T-helper 2 cell treated with Interferon-gamma antibody and Interleukin-4, amounts not matched to agents 5 μg/mL and 100 μg/mL, for 36 hours (primary cell): ENCODE data around the gene IL4.
"Not testable (repeated sequence)": the region's sequence is repeated elsewhere in the genome, so short reads cannot be mapped to it uniquely, and the experiment has no call there.

Experiments used
- DNase-seq: peaks from one replicate; pipeline ENCODE4 v3.0.0; 2021; ENCODE audit warnings: low spot score
- H3K27ac Mint-ChIP-seq: one replicate; pipeline ENCODE4 v1.8.0; 2021; ENCODE audit warnings: mild to moderate bottlenecking, mixed read lengths
- H3K27me3 Mint-ChIP-seq: one replicate; pipeline ENCODE4 v1.8.0; 2021; ENCODE audit warnings: low read depth, mixed read lengths
- H3K36me3 Mint-ChIP-seq: one replicate; pipeline ENCODE4 v1.8.0; 2021; ENCODE audit warnings: low read depth, mixed read lengths
- H3K4me1 Mint-ChIP-seq: one replicate; pipeline ENCODE4 v1.8.0; 2021; ENCODE audit warnings: low read depth, mixed read lengths
- H3K4me3 Mint-ChIP-seq: one replicate; pipeline ENCODE4 v1.8.0; 2022; ENCODE audit warnings: mild to moderate bottlenecking, moderate library complexity, mixed read lengths
- H3K9me3 Mint-ChIP-seq: one replicate; pipeline ENCODE4 v1.8.0; 2021; ENCODE audit warnings: mixed read lengths

IL4 gene

GRCh38 chr5:132673939-132674630 lies at the start of gene IL4:
TSS of gene IL4 (plus strand) at chr5:132673989. CDS start at chr5:132674051, 62 bp downstream.
- Mint-ChIP-seq H3K4me3 (peak within 1 kb of the TSS; percentile 74), H3K27me3 (no peaks in the 10 kb centered on the region), H3K4me1 (peaks cover 39% of the 10 kb centered on the region), H3K27ac (peak within 1 kb of the TSS; percentile 94), H3K9me3 (peaks cover 4% of the 10 kb centered on the region), H3K36me3 (peaks cover 2% of the 10 kb centered on the region)
- DNase-seq, result no peak

- Mint-ChIP-seq H3K36me3 (peaks cover 61% of the 10 kb centered on the region), H3K4me1 (peaks cover 46% of the 10 kb centered on the region)
Measured at GRCh38 chr5:132627470-132627869, 46.3 kb upstream of the IL4 start.

GRCh38 chr5:132628814-132629213 lies 45.0 kb upstream of the IL4 start:
- H3K36me3 Mint-ChIP-seq, result peaks cover 54% of the 10 kb centered on the region

More at GRCh38 chr5:132627470-132627869, 46.3 kb upstream of the IL4 start:
- no peaks in the 10 kb centered on the region for H3K9me3 Mint-ChIP-seq
- no peak overlapping the region for H3K4me3 Mint-ChIP-seq
- DNase-seq, result no peak
- H3K27me3 Mint-ChIP-seq, result no peaks in the 10 kb centered on the region
- H3K27ac Mint-ChIP-seq, result peak overlapping the region; percentile 52

DNA sequence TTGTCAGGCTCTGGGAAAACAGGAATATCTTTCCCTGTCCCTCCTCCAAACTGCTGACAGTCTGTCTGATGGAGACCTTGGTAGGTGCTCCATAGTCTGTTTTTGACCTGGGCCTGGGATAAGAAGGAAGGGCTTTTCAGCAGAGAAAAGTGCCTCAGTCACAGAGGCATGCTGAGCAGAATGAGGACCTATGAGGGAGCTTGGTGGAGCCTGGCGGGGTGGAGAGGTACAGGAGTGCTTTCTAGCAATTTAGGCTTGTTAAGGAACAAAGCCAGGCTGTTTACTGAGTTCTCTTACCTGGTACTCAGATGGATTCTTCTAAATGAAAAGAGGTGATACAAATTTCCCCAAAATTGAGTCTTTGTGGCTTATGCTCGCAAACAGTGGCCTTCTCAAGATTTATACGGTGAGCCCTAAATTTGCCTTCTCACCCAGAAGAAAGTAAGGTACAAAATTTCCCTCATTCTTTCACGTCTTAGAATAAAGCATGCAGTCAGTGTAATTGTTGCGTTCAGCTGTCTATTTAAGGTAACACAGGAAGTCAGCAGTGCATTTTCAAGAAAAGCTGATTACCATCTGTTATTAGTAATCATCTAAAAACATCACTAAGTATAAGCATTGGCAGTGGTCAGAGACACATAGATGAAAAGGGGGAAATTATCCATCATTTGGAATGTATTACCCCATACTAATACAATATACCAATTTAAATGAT lies 44.4 kb upstream of the IL4 start:
- Mint-ChIP-seq H3K27me3 (no peaks in the 10 kb centered on the region), H3K27ac (peak overlapping the region; percentile 92), H3K4me1 (peaks cover 42% of the 10 kb centered on the region), H3K4me3 (peak overlapping the region; percentile 62), H3K36me3 (peaks cover 56% of the 10 kb centered on the region), H3K9me3 (no peaks in the 10 kb centered on the region)
- no peak for DNase-seq

More at GRCh38 chr5:132628814-132629213, 45.0 kb upstream of the IL4 start:
- no peaks in the 10 kb centered on the region for H3K9me3 Mint-ChIP-seq
- H3K27me3 Mint-ChIP-seq, result no peaks in the 10 kb centered on the region
- peaks cover 40% of the 10 kb centered on the region for H3K4me1 Mint-ChIP-seq
- H3K27ac Mint-ChIP-seq, result peak overlapping the region; percentile 92
- DNase-seq, result no peak
- peak overlapping the region; percentile 62 for H3K4me3 Mint-ChIP-seq

GRCh38 chr5:132633587-132633986 lies 40.2 kb upstream of the IL4 start:
- Mint-ChIP-seq H3K36me3 (peaks cover 76% of the 10 kb centered on the region), H3K4me1 (peaks cover 63% of the 10 kb centered on the region)
- H3K9me3 Mint-ChIP-seq, result not testable (repeated sequence)

DNA sequence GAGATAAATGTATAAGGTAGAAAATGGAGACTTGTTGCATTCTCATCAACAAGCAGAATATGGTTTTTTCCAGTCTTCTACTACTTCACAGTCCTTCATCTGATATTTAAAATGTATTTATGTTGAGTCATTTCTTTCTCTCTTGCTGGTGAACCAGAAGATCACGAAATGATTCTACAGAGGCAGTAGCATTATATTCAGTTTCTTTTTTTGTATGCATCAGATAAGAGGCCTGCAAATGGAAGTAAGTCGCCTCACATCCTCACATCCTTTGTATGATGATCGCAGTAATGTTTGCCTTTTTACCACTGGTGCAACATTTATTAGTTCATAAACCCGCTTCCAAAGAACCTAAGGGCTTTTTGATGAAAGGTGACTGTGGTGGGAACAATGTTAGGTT lies 37.9 kb upstream of the IL4 start:
- peak overlapping the region; percentile 72 for H3K4me3 Mint-ChIP-seq
- peak; percentile 61 for DNase-seq
- H3K36me3 Mint-ChIP-seq, result peaks cover 74% of the 10 kb centered on the region
- no peaks in the 10 kb centered on the region for H3K27me3 Mint-ChIP-seq
- H3K4me1 Mint-ChIP-seq, result peaks cover 63% of the 10 kb centered on the region
- no peaks in the 10 kb centered on the region for H3K9me3 Mint-ChIP-seq
- peak overlapping the region; percentile 89 for H3K27ac Mint-ChIP-seq

More at GRCh38 chr5:132633587-132633986, 40.2 kb upstream of the IL4 start:
- not testable (repeated sequence) for H3K27me3 Mint-ChIP-seq, H3K4me3 Mint-ChIP-seq, DNase-seq, H3K27ac Mint-ChIP-seq

- Mint-ChIP-seq H3K9me3 (no peaks in the 10 kb centered on the region), H3K4me1 (peaks cover 69% of the 10 kb centered on the region), H3K36me3 (peaks cover 75% of the 10 kb centered on the region), H3K27ac (peak overlapping the region; percentile 84), H3K4me3 (peak overlapping the region; percentile 64), H3K27me3 (no peaks in the 10 kb centered on the region)
- DNase-seq, result no peak
Measured at GRCh38 chr5:132637241-132637640, 36.5 kb upstream of the IL4 start.

DNA sequence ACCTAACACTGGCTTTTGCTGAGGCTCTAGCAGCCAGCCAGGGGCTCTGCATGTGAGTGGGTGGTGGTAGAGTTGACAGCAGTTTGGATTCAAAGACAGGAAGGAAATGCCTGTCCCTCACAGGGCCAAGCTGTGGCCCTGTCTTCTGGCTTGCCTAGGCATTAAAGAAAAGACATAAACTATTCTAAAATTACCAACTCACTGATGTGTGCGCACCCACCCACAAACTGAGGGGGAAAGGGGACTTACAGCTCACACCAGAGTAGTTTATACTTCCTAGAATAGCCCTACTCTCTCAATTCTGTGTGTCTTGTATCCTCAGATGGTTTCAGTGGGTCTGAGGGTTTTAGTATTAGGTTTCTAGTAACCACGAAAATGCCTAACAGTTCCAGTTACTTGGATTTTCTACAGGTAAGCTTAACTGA lies 34.1 kb upstream of the IL4 start:
- DNase-seq, result peak; percentile 52
- Mint-ChIP-seq H3K36me3 (peaks cover 77% of the 10 kb centered on the region), H3K27me3 (no peaks in the 10 kb centered on the region), H3K9me3 (no peaks in the 10 kb centered on the region), H3K4me1 (peaks cover 74% of the 10 kb centered on the region), H3K4me3 (peak overlapping the region; percentile 11), H3K27ac (peak overlapping the region; percentile 66)

DNA sequence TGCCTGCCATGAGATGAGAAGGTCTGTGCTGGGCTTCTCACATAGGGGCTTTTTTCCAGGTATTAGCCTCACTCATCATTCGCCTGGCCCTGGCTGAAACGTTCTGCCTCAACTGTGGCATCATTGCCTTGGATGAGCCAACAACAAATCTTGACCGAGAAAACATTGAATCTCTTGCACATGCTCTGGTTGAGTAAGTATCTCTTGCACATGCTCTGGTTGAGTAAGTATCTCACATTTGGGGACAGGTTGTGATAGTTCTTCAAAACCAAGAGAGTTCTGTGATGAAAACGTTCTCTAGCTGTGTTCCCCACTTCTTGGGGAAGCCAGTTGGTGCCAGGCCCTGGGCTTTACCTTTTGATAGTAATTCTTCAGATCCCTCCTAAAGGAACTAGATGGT lies 33.2 kb upstream of the IL4 start:
- DNase-seq, result no peak
- Mint-ChIP-seq H3K9me3 (no peaks in the 10 kb centered on the region), H3K4me3 (peak overlapping the region; percentile 10), H3K4me1 (peaks cover 67% of the 10 kb centered on the region), H3K27ac (peak overlapping the region; percentile 66), H3K36me3 (peaks cover 77% of the 10 kb centered on the region), H3K27me3 (no peaks in the 10 kb centered on the region)

DNA sequence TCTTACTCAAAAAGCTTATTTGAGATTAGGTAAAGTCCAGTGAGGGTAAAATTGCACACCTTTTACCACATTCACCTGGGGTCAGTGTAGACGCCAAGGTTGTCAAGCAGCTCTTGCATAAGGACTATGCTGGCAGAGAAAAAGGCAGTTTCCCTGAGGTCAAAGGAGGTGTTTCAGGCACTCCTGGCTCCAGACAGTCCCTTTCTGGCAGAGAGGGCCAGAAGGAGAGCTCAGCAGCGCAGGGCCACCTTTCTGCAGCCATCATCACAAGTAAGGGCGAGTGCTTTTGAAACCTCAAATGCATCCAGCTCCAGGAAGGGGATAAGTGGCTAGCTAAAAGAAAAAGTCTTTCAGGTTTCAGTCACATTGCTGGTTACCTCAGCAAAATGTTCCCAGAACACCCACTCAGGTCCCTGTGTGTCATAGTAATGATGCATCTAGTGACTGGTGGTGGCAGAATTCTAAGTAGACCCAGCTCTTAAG lies 32.5 kb upstream of the IL4 start:
- H3K36me3 Mint-ChIP-seq, result peaks cover 73% of the 10 kb centered on the region
- no peaks in the 10 kb centered on the region for H3K9me3 Mint-ChIP-seq
- peaks cover 60% of the 10 kb centered on the region for H3K4me1 Mint-ChIP-seq
- peak overlapping the region; percentile 66 for H3K27ac Mint-ChIP-seq
- H3K27me3 Mint-ChIP-seq, result no peaks in the 10 kb centered on the region
- H3K4me3 Mint-ChIP-seq, result peak overlapping the region; percentile 10
- peak; percentile 77 for DNase-seq

GRCh38 chr5:132641841-132642240 lies 31.9 kb upstream of the IL4 start:
- Mint-ChIP-seq H3K27ac (peak overlapping the region; percentile 54), H3K9me3 (no peaks in the 10 kb centered on the region), H3K36me3 (peaks cover 71% of the 10 kb centered on the region), H3K4me1 (peaks cover 56% of the 10 kb centered on the region), H3K27me3 (no peaks in the 10 kb centered on the region), H3K4me3 (no peak overlapping the region)
- no peak for DNase-seq

GRCh38 chr5:132644177-132644576 lies 29.6 kb upstream of the IL4 start:
- no peak for DNase-seq
- peaks cover 11% of the 10 kb centered on the region for H3K9me3 Mint-ChIP-seq
- H3K36me3 Mint-ChIP-seq, result peaks cover 63% of the 10 kb centered on the region
- H3K27me3 Mint-ChIP-seq, result no peaks in the 10 kb centered on the region
- no peak overlapping the region for H3K27ac Mint-ChIP-seq
- peaks cover 38% of the 10 kb centered on the region for H3K4me1 Mint-ChIP-seq
- no peak overlapping the region for H3K4me3 Mint-ChIP-seq

GRCh38 chr5:132646583-132647266 lies 27.1 kb upstream of the IL4 start:
- Mint-ChIP-seq H3K27me3 (no peaks in the 10 kb centered on the region), H3K4me1 (peaks cover 15% of the 10 kb centered on the region), H3K9me3 (peaks cover 11% of the 10 kb centered on the region), H3K27ac (no peak overlapping the region), H3K36me3 (peaks cover 45% of the 10 kb centered on the region), H3K4me3 (no peak overlapping the region)
- DNase-seq, result no peak

DNA sequence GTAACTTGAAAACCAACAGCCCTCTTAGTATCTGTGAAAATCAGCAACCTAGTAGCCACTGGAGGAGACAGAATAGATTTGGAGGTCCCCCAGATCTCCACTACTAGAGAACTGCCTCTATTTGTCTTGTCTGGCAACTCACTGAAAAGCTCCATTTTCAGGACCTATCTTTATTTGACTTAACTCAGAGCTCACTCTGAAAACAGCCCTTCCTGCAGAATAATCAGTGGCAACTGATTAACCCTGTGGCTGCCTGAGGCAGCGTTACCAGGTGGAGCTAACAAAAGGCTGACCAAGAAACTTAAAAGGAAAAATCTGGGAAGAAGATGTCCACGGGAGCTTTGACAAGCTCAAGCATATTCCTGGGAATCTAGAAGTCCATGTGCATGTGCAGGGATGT lies 26.3 kb upstream of the IL4 start:
- H3K4me3 Mint-ChIP-seq, result no peak overlapping the region
- no peak overlapping the region for H3K27ac Mint-ChIP-seq
- peaks cover 38% of the 10 kb centered on the region for H3K36me3 Mint-ChIP-seq
- DNase-seq, result no peak
- H3K9me3 Mint-ChIP-seq, result peaks cover 11% of the 10 kb centered on the region
- peaks cover 9% of the 10 kb centered on the region for H3K4me1 Mint-ChIP-seq
- H3K27me3 Mint-ChIP-seq, result no peaks in the 10 kb centered on the region
